Measurements from ENCODE around the gene PGLYRP4.
A peak's percentile ranks its signal among the peaks of the same experiment; 100 is the strongest.

PGLYRP4 gene

DNA sequence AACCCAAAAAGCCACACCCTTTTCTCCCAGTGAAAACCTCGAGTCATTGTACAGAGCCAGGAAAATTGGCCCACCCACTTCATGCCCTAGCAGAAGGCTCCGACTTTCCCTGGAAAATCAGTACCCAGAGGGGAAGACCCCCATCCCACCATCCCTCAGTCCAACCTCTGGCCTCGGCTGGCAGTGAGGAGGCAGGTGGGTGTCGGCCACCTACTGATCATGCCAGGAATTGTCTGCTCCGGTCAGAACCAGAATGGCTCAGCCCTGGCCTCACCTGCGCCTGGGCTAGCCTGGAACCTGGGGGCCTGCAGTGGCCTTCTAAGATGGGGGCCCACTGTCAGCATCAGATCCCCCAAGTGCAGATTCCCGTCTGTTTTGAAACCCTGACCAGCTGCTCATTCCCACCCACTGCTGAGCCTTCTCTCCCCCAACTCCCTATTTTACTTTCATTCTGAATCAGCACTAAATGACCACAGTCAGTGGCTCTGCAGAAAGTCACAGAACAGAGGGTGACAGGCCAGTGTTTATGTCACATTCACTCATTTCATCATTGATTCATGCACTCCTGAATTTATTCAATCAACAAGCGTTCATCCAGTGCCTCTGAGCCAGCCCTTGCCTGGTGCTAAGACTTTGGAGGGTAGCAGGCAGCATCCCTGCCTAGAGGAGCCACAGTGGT, 6.0 kb upstream of the PGLYRP4 start:
- H3K36me3 ChIP-seq = no peaks in the 10 kb centered on the region
- H3K9me3 ChIP-seq = no peaks in the 10 kb centered on the region
- intact Hi-C loops (cut with DNase I; ENCODE audit: low total_unique reads) = loop anchor here (5.0 kb wide), 1 partner anchor 138 kb away; no protein-coding TSS in a partner anchor
- no peak overlapping the region for H3K4me3 ChIP-seq
- H3K27ac ChIP-seq = no peak overlapping the region
- DNase-seq = no peak
- peaks cover 0 to 12% of the 10 kb centered on the region in 2 donors for H3K27me3 ChIP-seq
- TF ChIP-seq, protein P1, sequence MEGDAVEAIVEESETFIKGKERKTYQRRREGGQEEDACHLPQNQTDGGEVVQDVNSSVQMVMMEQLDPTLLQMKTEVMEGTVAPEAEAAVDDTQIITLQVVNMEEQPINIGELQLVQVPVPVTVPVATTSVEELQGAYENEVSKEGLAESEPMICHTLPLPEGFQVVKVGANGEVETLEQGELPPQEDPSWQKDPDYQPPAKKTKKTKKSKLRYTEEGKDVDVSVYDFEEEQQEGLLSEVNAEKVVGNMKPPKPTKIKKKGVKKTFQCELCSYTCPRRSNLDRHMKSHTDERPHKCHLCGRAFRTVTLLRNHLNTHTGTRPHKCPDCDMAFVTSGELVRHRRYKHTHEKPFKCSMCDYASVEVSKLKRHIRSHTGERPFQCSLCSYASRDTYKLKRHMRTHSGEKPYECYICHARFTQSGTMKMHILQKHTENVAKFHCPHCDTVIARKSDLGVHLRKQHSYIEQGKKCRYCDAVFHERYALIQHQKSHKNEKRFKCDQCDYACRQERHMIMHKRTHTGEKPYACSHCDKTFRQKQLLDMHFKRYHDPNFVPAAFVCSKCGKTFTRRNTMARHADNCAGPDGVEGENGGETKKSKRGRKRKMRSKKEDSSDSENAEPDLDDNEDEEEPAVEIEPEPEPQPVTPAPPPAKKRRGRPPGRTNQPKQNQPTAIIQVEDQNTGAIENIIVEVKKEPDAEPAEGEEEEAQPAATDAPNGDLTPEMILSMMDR (IDR thresholded peaks at IDR 0.05) = no peak
- H3K4me1 ChIP-seq = no peaks in the 10 kb centered on the region

- DNase-seq = no peak
- intact Hi-C loops (cut with DNase I; ENCODE audit: low total_unique reads) = loop anchor here (5.0 kb wide), 1 partner anchor 139 kb away; no protein-coding TSS in a partner anchor
- TF ChIP-seq, protein P1 (IDR thresholded peaks at IDR 0.05) = peak in 1 of 2 experiments; percentile 14
Measured at GRCh38 chr1:153353226-153353947, 4.7 kb upstream of the PGLYRP4 start.

GRCh38 chr1:153352523-153352922, 3.9 kb upstream of the PGLYRP4 start:
- Histone ChIP-seq H3K4me3 (no peak overlapping the region), H3K36me3 (no peaks in the 10 kb centered on the region), H3K4me1 (no peaks in the 10 kb centered on the region), H3K27ac (no peak overlapping the region), H3K9me3 (no peaks in the 10 kb centered on the region), H3K27me3 (peaks cover 0 to 33% of the 10 kb centered on the region in 2 donors)
- TF ChIP-seq, protein P1 (IDR thresholded peaks at IDR 0.05) = peak; percentile 83 to 88
- peak in 1 of 2 donors; percentile 50 for DNase-seq
- intact Hi-C loops (cut with DNase I; ENCODE audit: low total_unique reads) = loop anchor here (5.0 kb wide), 1 partner anchor 140 kb away; no protein-coding TSS in a partner anchor

More at GRCh38 chr1:153353226-153353947, 4.7 kb upstream of the PGLYRP4 start:
- H3K4me3 ChIP-seq = no peak overlapping the region
- H3K27ac ChIP-seq = no peak overlapping the region
- no peaks in the 10 kb centered on the region for H3K36me3 ChIP-seq
- H3K4me1 ChIP-seq = no peaks in the 10 kb centered on the region
- H3K27me3 ChIP-seq = peaks cover 0 to 24% of the 10 kb centered on the region in 2 donors
- H3K9me3 ChIP-seq = no peaks in the 10 kb centered on the region

- no peak overlapping the region for H3K4me3 ChIP-seq
- intact Hi-C loops (cut with DNase I; ENCODE audit: low total_unique reads) = loop anchor here (5.0 kb wide), 1 partner anchor 142 kb away; no protein-coding TSS in a partner anchor
- H3K36me3 ChIP-seq = no peaks in the 10 kb centered on the region
- H3K27ac ChIP-seq = no peak overlapping the region
- TF ChIP-seq, protein P1 (IDR thresholded peaks at IDR 0.05) = no peak
- peaks cover 0 to 51% of the 10 kb centered on the region in 2 donors for H3K27me3 ChIP-seq
- no peaks in the 10 kb centered on the region for H3K4me1 ChIP-seq
- no peak for DNase-seq
- H3K9me3 ChIP-seq = no peaks in the 10 kb centered on the region
Measured at GRCh38 chr1:153350321-153350957, 1.8 kb upstream of the PGLYRP4 start.
